ENCODE measurements around the gene TSGA10IP.

TSGA10IP gene

GRCh38 chr11:65977621-65978390 lies 32.5 kb downstream of the TSGA10IP start:
- DNase-seq (ENCODE audit: low read depth), result no peak

- no peak for DNase-seq (ENCODE audit: low read depth)
Observed at GRCh38 chr11:65978391-65979238, 33.3 kb downstream of the TSGA10IP start.

DNA sequence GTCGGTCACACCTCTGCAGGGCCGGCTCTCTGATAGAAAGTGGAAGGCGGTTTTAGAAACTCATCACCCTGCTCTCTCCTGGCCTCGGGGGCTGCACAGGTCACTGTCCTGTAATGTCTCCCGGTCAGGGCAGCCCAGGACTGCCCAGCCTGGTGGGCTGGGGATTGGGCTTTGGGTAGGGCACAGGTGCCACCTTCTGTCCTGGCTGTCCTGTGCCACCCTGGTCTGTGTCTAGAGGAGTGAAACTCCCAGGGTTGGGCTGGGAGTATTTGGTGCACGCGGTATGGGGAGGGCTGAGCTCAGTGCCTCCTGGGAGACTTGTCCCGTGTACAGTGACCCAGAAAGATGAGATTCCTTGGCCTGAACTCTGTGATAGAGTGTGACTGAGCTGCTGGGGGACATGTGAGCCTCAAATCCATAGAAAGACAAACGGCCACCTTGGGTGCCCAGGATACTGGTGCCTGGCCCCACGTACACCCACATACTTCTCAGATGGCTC lies 34.0 kb downstream of the TSGA10IP start:
- no peak for DNase-seq (ENCODE audit: low read depth)

DNA sequence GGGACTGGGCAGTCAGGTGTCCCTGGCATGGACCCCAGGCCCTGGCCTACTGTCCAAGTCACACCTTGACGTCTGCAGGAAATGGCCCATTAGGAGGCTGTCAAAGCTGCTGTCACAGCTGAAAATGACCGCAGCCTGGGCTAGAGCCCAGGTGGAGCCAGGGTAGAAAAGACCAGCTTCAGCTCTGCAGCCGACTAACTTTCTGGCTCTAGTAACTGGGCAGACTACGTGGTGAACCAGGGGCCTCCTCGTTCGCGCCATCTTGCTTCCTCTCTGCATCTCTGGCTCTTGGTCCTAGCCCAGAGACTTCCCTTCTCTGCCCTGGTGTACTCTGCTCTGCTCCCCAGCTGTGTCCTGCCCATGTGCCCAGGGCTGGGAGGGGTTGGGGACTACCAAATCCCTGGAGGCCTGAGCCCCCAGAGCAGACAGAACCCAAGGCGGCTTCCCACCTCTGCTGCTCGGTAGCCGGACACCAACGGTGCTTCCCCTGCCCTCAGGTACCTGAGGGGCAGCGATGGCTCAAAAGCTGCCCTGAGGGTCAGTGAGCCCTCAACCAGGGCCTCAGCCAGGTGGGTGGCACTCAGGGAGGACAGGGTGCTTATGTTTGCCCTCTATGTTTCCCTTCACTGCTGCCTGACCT lies 35.9 kb downstream of the TSGA10IP start:
- DNase-seq (ENCODE audit: low read depth), result no peak

DNA sequence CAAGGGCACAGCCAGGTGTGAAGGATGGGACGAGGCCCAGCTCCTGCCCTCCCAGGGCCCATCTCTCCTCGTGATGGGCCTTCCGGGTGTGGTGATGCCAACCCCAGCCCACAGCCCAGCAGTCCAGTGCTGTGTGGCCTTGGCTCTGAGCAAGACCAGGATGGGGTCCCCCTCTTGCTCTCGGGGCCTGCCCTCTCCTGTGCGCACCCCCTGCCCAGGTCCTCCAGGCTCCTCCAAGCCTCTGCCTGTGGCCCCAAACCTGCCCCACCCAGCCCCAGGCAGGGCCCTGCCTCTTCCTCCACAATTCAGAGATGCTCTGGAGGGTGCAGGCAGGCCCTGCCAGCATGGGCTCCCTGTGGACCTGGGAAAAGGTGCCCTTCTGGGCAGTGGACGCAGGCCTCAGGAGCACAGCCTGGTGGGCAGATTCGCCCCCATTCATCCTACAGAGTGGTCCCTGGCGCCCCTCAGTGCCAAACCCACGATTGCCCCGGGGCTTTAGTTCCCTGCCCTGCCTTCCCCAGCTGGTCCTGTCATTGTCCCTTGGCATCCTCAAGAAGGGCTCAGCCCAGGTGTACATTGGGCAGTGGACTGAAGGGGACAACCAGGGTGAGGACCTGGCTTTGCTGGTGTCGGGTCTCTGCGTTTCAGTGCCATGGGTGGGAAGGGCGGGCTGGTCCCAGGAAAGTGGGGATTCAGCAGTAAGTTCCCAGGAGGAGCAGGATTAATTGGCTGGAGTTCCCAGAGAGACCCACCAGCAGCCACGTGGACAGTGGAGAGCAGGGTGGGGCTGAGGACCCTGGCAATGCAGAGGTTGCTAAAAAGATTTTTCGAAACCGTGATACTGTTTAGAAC lies 36.9 kb downstream of the TSGA10IP start:
- no peak for DNase-seq (ENCODE audit: low read depth)

- DNase-seq (ENCODE audit: low read depth), result no peak
Observed at GRCh38 chr11:65982824-65983588, 37.7 kb downstream of the TSGA10IP start.

DNA sequence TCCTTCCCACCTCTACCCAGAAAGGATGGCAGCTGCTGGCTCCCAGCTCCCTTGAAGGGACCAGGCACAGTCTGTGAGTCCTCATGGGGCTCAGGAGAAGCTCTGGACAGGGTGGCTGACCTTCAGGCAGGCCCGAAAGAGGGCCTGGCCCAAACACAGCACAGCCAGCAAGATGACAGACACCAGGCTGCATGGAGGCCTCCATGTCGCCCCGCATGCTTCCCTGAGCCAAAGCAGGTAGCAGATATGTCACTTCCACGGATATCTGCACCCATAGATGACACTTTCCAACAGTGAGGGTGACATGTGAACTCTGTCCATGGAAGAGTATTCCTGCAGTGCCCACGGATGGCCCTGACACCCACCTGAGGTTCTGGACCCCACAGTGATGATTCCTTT lies 38.3 kb downstream of the TSGA10IP start:
- DNase-seq (ENCODE audit: low read depth), result no peak

- DNase-seq (ENCODE audit: low read depth), result no peak
Observed at GRCh38 chr11:65987336-65987735, 42.1 kb downstream of the TSGA10IP start.

DNA sequence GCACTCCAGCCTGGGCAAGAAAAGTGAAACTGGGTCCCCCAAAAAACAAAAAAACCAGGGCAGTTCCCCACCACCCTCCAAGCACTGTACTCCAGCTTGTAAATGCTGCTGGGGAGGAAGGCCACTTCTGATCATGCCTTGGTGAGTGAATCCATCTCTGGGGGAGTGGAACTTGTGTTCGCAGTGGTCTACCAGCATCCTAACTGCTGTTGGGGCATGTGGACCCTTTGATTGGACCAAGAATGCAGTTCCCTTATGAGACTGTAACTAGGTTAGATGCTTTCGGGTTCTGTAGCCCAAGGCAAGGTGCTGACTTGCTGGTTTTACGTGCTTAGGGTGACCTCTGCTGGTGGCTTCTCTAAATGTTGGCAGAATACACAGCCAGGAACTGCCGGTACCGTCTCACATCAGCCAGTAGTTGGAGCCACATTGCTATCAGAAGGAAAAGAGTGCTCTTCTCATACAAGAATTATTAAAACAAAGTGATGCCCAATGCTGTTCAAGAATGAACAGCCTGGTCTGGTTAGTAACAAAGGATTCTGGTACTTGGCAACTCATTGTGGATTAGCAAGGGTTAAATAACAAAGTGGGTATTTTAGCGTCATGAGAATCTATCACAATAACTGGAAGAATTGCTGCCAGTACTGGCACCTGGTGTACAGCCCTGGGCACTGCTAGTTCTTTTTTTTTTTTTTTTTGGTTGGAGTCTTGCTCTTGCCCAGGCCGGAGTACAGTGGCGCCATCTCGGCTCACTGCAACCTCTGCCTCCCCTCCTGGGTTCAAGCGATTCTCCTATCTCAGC lies 43.7 kb downstream of the TSGA10IP start:
- DNase-seq (ENCODE audit: low read depth), result peak; percentile 89

GRCh38 chr11:65992056-65992455 lies 46.8 kb downstream of the TSGA10IP start:
- DNase-seq (ENCODE audit: low read depth), result no peak

DNA sequence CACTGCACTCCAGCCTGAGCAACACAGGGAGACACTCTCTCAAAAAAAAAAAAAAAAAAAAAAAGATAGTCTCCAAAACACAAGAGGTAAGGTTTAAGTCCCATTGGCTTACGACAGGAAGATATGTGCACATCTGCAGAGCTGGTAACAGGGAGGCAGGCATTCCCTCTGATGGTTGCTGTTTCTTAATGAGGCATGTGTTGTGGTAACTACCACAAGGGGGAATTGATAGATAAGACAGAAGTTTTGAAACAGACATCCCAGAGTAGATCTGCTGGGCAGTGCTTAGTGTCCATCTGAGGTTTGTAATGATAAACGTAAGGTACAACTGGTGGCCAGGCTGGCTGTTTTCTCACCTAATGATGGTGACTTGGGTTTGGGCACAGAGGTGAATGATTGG lies 52.0 kb downstream of the TSGA10IP start:
- DNase-seq (ENCODE audit: low read depth), result no peak

DNA sequence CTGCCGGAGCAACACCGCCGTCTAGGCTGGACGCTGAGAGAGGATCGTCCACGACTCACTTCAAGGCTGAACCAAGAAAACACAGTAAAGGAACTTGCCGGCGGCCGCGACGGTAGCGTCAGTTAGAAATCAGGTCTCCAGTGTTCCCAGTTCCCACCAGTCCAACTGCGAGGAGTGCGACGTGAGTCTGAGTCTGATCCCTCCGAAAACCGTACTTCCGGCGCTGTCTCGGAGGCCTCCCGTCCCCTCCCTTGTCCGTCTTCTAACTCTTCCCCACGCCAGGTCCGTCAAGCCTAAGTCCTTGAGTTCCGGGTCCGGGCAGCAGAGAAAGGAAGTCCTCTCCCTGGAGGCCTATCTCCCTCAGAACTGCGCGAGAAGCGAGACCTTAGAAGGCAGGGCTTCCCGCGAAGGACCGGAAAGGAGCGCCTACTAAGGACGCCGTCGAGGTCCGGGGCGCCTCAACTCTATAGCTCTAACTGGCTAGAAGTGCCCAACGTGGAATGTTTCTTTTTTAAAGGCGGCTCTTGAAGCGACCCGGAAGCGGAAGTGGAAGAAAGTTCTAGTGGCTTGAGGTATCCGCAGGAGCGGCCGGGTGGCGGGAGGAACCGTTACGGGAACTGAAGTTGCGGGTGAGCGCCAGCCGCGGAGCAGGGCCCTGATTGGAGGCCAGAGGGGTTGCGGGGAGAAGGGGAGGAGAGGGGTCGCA lies 56.8 kb downstream of the TSGA10IP start, which contains the start of the genes BANF1 and EIF1AD:
BANF1 (plus strand) TSS at position 562 of the 706 bp plus-strand sequence. CDS start 748 bp downstream, outside the sequence.
EIF1AD (minus strand) TSS at position 216 of the 706 bp plus-strand sequence. CDS start 1,768 bp downstream, outside the sequence.
- DNase-seq (ENCODE audit: low read depth), result peak; percentile 85

- DNase-seq (ENCODE audit: low read depth), result no peak
Observed at GRCh38 chr11:66002648-66003225, 57.5 kb downstream of the TSGA10IP start.

DNA sequence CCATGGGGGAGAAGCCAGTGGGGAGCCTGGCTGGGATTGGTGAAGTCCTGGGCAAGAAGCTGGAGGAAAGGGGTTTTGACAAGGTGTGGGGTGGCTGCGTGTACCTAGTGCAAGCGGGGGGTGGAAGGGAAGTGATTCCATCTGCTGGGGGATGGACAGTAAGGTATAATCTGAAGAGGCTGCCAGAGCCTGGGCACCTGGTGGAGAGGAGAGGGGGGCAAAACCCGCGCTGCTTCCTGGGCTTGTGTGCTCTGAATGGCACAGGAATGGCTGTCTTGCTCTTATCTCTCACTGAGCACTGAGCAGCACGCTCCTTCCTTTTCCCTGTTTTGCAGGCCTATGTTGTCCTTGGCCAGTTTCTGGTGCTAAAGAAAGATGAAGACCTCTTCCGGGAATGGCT lies 58.0 kb downstream of the TSGA10IP start:
- DNase-seq (ENCODE audit: low read depth), result no peak

- no peak for DNase-seq (ENCODE audit: low read depth)
Observed at GRCh38 chr11:66004186-66004585, 58.9 kb downstream of the TSGA10IP start.

DNA sequence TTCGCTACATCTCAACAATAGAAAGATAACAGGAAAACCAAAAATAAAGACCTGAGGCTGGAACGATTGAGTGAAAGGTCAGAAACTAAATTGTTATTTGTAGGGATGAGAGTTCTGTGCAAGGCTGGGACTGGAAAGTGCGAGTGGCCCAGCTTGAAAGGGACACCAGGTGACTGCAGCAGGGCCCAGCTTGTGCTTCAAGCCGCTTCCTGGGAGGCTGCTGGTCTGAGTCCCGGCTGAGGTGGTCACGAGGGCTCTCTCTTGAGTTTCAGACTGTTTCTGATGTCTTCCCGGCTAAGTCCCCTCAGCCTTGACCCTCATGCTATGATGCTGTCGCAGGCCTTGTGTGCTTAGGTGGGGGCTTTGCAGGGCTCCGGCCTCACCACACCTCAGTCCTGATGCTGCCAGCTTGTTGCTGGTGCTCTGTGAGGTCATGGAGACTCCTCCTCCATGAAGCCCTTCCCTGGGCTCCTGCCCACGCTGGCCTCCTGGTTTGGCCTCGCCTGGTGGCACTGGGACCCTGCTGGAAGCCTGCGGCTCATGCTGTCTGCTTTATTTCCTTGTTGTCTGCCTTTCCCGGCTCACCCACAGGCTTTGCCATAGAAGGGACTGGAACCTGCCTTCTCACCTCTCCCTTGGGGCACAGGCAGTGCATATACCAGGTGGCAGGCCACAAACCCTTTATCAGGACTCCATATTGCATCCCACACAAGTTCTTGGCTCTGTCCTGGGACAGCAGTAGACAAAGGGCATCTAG lies 61.0 kb downstream of the TSGA10IP start:
- DNase-seq (ENCODE audit: low read depth), result no peak

- DNase-seq (ENCODE audit: low read depth), result no peak
Observed at GRCh38 chr11:66006891-66007176, 61.6 kb downstream of the TSGA10IP start.

GRCh38 chr11:66007201-66007634 lies 61.9 kb downstream of the TSGA10IP start:
- no peak for DNase-seq (ENCODE audit: low read depth)

All from T follicular helper cell (primary cell).